Nephron (organoid): ENCODE data around the gene UTRN.

ENCODE experiments used
- H3K27ac Mint-ChIP-seq, 3 experiments: 2 replicates each; pipeline ENCODE4 v1.8.0; 2020; ENCODE audit warnings: mixed read lengths in 3 of 3, mild to moderate bottlenecking in 2 of 3, moderate library complexity in 1 of 3
- H3K27me3 Mint-ChIP-seq: 2 replicates; pipeline ENCODE4 v1.8.0; 2021; ENCODE audit warnings: low read depth, mild to moderate bottlenecking, moderate library complexity, mixed read lengths
- H3K36me3 Mint-ChIP-seq: 2 replicates; pipeline ENCODE4 v1.8.0; 2020; ENCODE audit warnings: low read depth, mixed read lengths
- H3K4me1 Mint-ChIP-seq: 2 replicates; pipeline ENCODE4 v1.8.0; 2020; ENCODE audit warnings: mixed read lengths
- H3K4me3 Mint-ChIP-seq, 3 experiments: 2 replicates each; pipeline ENCODE4 v1.8.0; 2020; ENCODE audit warnings: mild to moderate bottlenecking in 3 of 3, mixed read lengths in 3 of 3, moderate library complexity in 2 of 3
- H3K9me3 Mint-ChIP-seq: 2 replicates; pipeline ENCODE4 v1.8.0; 2020; ENCODE audit warnings: mixed read lengths
- TF ChIP-seq, protein P1 (sequence below), 3 experiments: fragments of 200-600 bp; sonication (generic); IDR thresholded peaks; one replicate each; pipeline ENCODE4 v1.5.0; 2021; ENCODE audit warnings: antibody characterized with exemption in 3 of 3; ENCODE audit not compliant: unreplicated experiment in 3 of 3

The UTRN gene

DNA sequence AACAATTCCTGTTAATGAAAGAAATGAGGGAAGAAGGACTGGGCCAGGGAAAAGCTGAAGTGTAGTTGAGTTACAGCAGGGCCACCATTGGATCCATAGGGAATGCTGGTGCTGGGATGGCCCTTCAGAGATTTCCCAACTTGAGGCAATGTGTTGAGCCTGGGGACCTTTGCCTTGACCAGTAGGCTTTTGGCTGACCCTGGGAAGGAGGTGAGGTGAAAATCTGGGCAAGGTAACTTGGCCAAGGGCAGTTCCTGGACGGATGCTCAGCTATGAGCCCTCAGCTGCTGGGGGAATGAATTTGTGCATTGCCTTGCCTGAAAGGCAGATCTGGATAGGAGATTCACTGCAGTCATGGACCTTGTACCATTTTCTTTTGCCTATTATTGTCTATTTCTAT lies 20.4 kb downstream of the UTRN start:
- TF ChIP-seq, protein P1, sequence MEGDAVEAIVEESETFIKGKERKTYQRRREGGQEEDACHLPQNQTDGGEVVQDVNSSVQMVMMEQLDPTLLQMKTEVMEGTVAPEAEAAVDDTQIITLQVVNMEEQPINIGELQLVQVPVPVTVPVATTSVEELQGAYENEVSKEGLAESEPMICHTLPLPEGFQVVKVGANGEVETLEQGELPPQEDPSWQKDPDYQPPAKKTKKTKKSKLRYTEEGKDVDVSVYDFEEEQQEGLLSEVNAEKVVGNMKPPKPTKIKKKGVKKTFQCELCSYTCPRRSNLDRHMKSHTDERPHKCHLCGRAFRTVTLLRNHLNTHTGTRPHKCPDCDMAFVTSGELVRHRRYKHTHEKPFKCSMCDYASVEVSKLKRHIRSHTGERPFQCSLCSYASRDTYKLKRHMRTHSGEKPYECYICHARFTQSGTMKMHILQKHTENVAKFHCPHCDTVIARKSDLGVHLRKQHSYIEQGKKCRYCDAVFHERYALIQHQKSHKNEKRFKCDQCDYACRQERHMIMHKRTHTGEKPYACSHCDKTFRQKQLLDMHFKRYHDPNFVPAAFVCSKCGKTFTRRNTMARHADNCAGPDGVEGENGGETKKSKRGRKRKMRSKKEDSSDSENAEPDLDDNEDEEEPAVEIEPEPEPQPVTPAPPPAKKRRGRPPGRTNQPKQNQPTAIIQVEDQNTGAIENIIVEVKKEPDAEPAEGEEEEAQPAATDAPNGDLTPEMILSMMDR (IDR thresholded peaks at IDR 0.05; ENCODE audit: unreplicated experiment in 3 of 3) = no peak
- H3K36me3 Mint-ChIP-seq = peaks cover 29% of the 10 kb centered on the region
- no peaks in the 10 kb centered on the region for H3K9me3 Mint-ChIP-seq
- H3K4me1 Mint-ChIP-seq = no peaks in the 10 kb centered on the region
- no peak overlapping the region for H3K27ac Mint-ChIP-seq
- H3K4me3 Mint-ChIP-seq = no peak overlapping the region
- no peaks in the 10 kb centered on the region for H3K27me3 Mint-ChIP-seq

DNA sequence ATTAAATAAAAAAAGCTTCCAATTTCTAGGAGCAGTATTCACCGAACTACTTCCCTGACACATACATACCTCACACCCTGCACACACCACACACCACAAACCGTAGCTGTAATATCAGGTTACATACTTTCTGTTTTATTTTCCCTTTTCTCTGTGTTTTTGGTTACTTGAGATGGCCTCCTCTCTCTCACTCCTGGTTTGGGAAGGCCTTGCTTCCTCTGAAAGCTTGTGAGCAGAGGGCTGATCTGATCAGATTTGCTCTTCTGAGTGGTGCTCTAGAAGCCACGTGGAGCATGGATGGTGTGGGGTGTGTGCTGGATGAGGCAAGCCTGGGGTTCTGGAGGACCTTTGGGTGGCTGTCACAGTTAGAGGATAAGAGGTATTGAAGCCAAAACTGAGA lies 20.9 kb downstream of the UTRN start:
- H3K9me3 Mint-ChIP-seq = no peaks in the 10 kb centered on the region
- H3K27me3 Mint-ChIP-seq = no peaks in the 10 kb centered on the region
- H3K36me3 Mint-ChIP-seq = peaks cover 32% of the 10 kb centered on the region
- no peak overlapping the region for H3K4me3 Mint-ChIP-seq
- TF ChIP-seq, protein P1 (IDR thresholded peaks at IDR 0.05; ENCODE audit: unreplicated experiment in 3 of 3) = no peak
- peak overlapping the region in 1 of 3 experiments; percentile 40 for H3K27ac Mint-ChIP-seq
- H3K4me1 Mint-ChIP-seq = peaks cover 4% of the 10 kb centered on the region

DNA sequence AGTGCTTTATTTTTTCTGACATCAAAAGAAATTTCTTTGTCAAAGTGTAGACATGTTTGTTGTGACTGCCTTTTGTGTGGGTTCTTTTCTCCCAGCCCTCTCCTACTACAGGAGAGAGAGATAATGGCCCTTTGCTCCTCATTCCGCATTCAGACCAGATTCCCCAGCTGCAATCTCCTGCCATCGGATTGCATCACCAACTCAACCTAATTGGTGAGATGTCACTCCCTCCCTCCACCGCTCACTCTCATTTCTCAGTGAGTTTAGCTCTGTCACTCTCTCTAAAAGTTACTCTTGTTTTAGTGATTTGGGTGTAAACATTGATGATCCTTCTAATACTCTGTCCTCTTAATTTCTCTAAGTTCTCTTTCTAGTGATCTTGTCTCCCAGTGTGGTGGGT lies 22.7 kb downstream of the UTRN start:
- Mint-ChIP-seq H3K9me3 (no peaks in the 10 kb centered on the region), H3K27ac (peak overlapping the region in 1 of 3 experiments; percentile 3), H3K4me3 (no peak overlapping the region), H3K4me1 (peaks cover 10% of the 10 kb centered on the region), H3K27me3 (no peaks in the 10 kb centered on the region), H3K36me3 (peaks cover 32% of the 10 kb centered on the region)
- TF ChIP-seq, protein P1 (IDR thresholded peaks at IDR 0.05; ENCODE audit: unreplicated experiment in 3 of 3) = no peak

DNA sequence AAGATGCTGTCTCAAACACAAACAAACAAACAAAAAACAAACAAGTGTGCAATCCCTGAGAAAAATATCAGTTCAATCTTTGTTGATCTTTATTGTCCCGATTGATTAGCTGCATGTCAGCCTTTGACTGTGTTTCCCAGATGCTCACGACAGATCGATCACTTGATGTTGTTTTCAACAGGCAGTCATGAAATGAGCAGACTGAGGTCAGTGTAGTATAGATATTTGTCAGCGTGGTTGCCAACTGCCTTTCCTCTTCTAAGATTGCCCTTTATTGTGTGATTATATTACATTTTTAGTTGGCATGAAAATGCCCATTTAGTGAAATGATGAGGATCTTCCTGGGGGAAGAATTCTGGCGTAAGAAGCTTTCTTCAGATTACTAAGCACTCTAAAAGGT lies 25.6 kb downstream of the UTRN start:
- Mint-ChIP-seq H3K27ac (peak overlapping the region; percentile 61 to 72 (median 65)), H3K9me3 (no peaks in the 10 kb centered on the region), H3K4me1 (peaks cover 31% of the 10 kb centered on the region), H3K36me3 (peaks cover 30% of the 10 kb centered on the region), H3K4me3 (no peak overlapping the region), H3K27me3 (no peaks in the 10 kb centered on the region)
- TF ChIP-seq, protein P1 (IDR thresholded peaks at IDR 0.05; ENCODE audit: unreplicated experiment in 3 of 3) = no peak

DNA sequence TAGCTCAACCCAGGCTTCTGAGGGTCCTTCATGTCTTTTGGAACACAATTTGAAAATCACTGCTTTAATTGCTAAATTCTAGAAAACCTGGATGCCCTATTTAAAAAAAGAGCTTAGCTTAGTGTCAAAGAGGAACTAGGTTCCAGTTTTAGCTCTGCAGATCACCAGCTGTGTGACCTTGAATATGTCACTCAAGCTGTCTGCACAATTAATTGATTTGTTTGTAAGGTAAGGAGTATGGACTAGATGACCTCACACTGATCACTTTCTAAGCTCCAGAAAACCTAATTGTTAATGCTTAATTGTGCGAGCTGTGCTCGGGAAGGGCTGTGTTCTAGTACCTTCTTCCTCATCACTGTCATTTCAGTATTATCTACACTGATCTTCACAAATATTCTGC lies 26.2 kb downstream of the UTRN start:
- TF ChIP-seq, protein P1 (IDR thresholded peaks at IDR 0.05; ENCODE audit: unreplicated experiment in 3 of 3) = no peak
- Mint-ChIP-seq H3K36me3 (peaks cover 30% of the 10 kb centered on the region), H3K9me3 (no peaks in the 10 kb centered on the region), H3K27ac (peak overlapping the region; percentile 61 to 72 (median 65)), H3K4me1 (peaks cover 37% of the 10 kb centered on the region), H3K4me3 (no peak overlapping the region), H3K27me3 (no peaks in the 10 kb centered on the region)

DNA sequence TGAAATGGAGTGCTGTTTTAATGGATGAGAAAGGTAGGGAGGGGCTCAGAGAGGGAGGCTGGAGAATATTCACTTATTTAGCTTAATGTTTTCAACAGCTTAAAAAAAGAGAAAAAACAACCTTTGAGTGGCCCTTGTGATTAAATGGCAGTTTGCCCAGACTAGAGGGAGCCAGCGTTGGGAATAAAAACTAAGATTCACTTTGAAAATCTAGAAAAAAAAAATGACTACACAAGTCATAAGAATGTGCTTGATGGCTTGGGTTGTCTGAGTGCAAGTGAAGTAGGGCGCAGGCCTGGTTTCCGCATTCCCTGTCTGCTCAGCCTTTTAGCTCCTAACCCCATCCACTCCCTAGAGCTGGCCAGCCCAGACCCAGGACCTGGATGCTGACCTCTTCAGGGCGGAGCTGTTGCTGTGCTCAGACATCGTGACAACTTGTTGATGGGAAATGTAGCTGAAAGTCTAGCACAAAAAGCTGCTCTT lies 28.9 kb downstream of the UTRN start:
- Mint-ChIP-seq H3K4me1 (peaks cover 50% of the 10 kb centered on the region), H3K27me3 (no peaks in the 10 kb centered on the region), H3K36me3 (peaks cover 19% of the 10 kb centered on the region), H3K9me3 (no peaks in the 10 kb centered on the region), H3K4me3 (peak overlapping the region in 1 of 3 experiments; percentile 25), H3K27ac (peak overlapping the region; percentile 91 to 94 (median 92))
- TF ChIP-seq, protein P1 (IDR thresholded peaks at IDR 0.05; ENCODE audit: unreplicated experiment in 3 of 3) = no peak
